ENCODE data around the gene APOL3. TPM values are rescaled to one million over a fixed set of nuclear protein-coding genes. Genes with fewer than 3 reads are reported as not detected.
"Not testable (repeated sequence)": the region's sequence is repeated elsewhere in the genome, so short reads cannot be mapped to it uniquely, and the experiment has no call there.

APOL3 gene
- total RNA-seq, 1 experiment from 2014 or later = not detected

DNA sequence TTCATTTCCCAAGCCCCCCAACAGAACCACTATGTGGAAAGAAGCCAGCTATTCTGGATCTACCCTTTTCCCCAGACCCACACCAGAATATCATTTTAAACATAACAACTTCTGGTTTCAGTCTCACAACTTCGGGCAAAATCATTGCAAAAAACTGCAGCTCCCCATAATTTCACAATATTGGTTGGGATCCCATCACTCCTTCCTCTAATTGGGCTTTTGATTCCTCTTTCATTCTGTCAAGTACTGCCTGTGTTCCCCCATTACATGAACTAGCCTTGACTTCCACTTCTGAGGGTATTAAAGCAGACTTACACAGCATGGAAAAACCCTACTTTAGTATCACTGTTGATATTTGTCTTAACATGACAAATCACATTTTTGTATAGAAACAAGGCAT lies 4.1 kb upstream of the APOL3 start:
- Histone ChIP-seq H3K4me1 (ENCODE audit: insufficient read depth, low read length, poor library complexity, severe bottlenecking) (no peaks in the 10 kb centered on the region), H3K27me3 (replicated peaks; ENCODE audit: insufficient read depth, low read depth, low read length, poor library complexity) (no peaks in the 10 kb centered on the region), H3K36me3 (ENCODE audit: insufficient read depth, low read length, poor library complexity, severe bottlenecking) (no peaks in the 10 kb centered on the region), H3K9me3 (ENCODE audit: low read depth, low read length, poor library complexity, severe bottlenecking) (no peaks in the 10 kb centered on the region), H3K4me3 (ENCODE audit: low read depth, low read length, poor library complexity, severe bottlenecking) (no peak overlapping the region), H3K27ac (ENCODE audit: low read depth, low read length, poor library complexity, severe bottlenecking) (no peak overlapping the region)
- no TSS peak for BruUV-seq (replicated peaks)
- CTCF ChIA-PET = no interaction called here
- intact Hi-C loops (cut with micrococcal nuclease; ENCODE audit: unreplicated experiment) = no loop called here
- no peak for TF ChIP-seq EZH2 (IDR thresholded peaks at IDR 0.05; ENCODE audit: borderline replicate concordance, low read depth, low read length, poor library complexity, severe bottlenecking)
- TF ChIP-seq, protein P1, sequence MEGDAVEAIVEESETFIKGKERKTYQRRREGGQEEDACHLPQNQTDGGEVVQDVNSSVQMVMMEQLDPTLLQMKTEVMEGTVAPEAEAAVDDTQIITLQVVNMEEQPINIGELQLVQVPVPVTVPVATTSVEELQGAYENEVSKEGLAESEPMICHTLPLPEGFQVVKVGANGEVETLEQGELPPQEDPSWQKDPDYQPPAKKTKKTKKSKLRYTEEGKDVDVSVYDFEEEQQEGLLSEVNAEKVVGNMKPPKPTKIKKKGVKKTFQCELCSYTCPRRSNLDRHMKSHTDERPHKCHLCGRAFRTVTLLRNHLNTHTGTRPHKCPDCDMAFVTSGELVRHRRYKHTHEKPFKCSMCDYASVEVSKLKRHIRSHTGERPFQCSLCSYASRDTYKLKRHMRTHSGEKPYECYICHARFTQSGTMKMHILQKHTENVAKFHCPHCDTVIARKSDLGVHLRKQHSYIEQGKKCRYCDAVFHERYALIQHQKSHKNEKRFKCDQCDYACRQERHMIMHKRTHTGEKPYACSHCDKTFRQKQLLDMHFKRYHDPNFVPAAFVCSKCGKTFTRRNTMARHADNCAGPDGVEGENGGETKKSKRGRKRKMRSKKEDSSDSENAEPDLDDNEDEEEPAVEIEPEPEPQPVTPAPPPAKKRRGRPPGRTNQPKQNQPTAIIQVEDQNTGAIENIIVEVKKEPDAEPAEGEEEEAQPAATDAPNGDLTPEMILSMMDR (conservative IDR thresholded peaks at IDR 0.05; ENCODE audit: low read depth, low read length) = no peak
- POLR2A ChIA-PET (ENCODE audit: low non-redundant PET) = no interaction called here
- DNase-seq (ENCODE audit: low spot score) = no peak

DNA sequence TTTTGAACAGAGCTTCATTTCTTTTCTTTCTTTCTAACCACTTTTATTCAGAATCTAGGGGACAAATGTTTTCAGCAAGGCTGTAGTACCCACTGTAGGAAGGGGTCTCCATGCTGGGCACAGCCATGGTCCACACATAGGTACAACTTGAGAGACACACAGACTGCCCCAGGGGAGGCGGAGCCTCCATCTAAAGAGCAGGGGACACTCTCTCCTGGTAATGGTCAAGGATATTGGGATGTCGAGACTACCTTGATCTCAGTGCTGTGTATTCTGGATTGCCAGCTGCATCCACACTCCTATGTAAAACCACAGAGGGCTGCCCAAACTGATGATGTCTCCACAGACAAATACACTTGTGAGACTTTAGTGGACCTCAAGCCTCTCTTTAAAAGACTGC lies 2.9 kb upstream of the APOL3 start:
- POLR2A ChIA-PET (ENCODE audit: low non-redundant PET) = no interaction called here

DNA sequence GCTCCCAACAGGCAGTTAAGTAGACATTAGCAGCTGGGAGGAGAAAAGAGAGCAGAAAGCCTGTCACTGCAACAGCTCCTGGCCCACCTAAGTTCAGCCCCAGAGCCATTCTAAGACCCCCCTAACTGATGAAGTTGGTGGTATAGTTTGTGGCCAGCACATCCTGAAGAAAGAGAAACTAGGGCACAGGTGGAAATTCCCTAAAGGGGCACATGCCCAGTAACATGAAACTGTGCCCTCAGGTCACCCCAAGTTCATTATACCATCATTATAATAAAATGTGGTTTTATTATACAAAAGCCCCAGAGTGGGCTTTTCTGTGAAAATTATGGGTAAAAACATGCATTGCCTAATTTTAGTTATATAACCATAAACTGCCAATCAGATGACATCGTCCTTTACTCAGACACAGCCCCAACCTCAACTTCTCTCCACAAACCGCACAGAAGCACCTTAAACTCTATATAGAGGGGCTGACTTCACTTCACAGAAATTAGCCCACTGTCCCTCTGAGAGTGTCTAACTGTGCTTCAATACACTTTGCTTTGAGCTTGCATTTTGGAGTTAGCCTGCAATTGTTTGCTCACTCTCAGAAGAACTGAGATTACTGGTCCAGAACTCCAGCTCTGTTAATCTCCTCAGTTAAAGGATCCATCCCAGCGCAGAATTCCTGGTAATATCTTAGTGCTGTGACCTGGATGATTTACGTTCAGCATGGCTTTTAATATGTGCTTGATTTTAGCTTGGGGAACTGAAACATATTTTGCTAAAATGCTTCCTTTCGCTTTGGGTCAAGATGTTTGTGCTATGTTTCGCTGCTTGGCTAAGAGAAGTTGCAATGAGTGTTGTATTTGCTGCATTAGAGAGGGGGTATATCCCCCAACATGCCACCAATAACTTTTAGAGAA lies 1.8 kb upstream of the APOL3 start:
- Histone ChIP-seq H3K4me1 (ENCODE audit: insufficient read depth, low read length, poor library complexity, severe bottlenecking) (no peaks in the 10 kb centered on the region), H3K27ac (ENCODE audit: low read depth, low read length, poor library complexity, severe bottlenecking) (no peak overlapping the region), H3K9me3 (ENCODE audit: low read depth, low read length, poor library complexity, severe bottlenecking) (no peaks in the 10 kb centered on the region), H3K4me3 (ENCODE audit: low read depth, low read length, poor library complexity, severe bottlenecking) (no peak overlapping the region), H3K36me3 (ENCODE audit: insufficient read depth, low read length, poor library complexity, severe bottlenecking) (no peaks in the 10 kb centered on the region), H3K27me3 (replicated peaks; ENCODE audit: insufficient read depth, low read depth, low read length, poor library complexity) (no peaks in the 10 kb centered on the region)
- CTCF ChIA-PET = no interaction called here
- intact Hi-C loops (cut with micrococcal nuclease; ENCODE audit: unreplicated experiment) = no loop called here
- DNase-seq (ENCODE audit: low spot score) = no peak
- no peak for TF ChIP-seq EZH2 (IDR thresholded peaks at IDR 0.05; ENCODE audit: borderline replicate concordance, low read depth, low read length, poor library complexity, severe bottlenecking)
- TF ChIP-seq, protein P1 (conservative IDR thresholded peaks at IDR 0.05; ENCODE audit: low read depth, low read length) = no peak
- POLR2A ChIA-PET (ENCODE audit: low non-redundant PET) = no interaction called here
- no TSS peak for BruUV-seq (replicated peaks)

More for the DNA sequence above, 2.9 kb upstream of the APOL3 start:
- Histone ChIP-seq H3K27me3 (replicated peaks; ENCODE audit: insufficient read depth, low read depth, low read length, poor library complexity) (no peaks in the 10 kb centered on the region), H3K27ac (ENCODE audit: low read depth, low read length, poor library complexity, severe bottlenecking) (no peak overlapping the region), H3K4me1 (ENCODE audit: insufficient read depth, low read length, poor library complexity, severe bottlenecking) (no peaks in the 10 kb centered on the region), H3K4me3 (ENCODE audit: low read depth, low read length, poor library complexity, severe bottlenecking) (no peak overlapping the region), H3K36me3 (ENCODE audit: insufficient read depth, low read length, poor library complexity, severe bottlenecking) (no peaks in the 10 kb centered on the region), H3K9me3 (ENCODE audit: low read depth, low read length, poor library complexity, severe bottlenecking) (no peaks in the 10 kb centered on the region)
- CTCF ChIA-PET = no interaction called here
- no TSS peak for BruUV-seq (replicated peaks)
- DNase-seq (ENCODE audit: low spot score) = no peak
- intact Hi-C loops (cut with micrococcal nuclease; ENCODE audit: unreplicated experiment) = no loop called here
- no peak for TF ChIP-seq EZH2 (IDR thresholded peaks at IDR 0.05; ENCODE audit: borderline replicate concordance, low read depth, low read length, poor library complexity, severe bottlenecking)
- TF ChIP-seq, protein P1 (conservative IDR thresholded peaks at IDR 0.05; ENCODE audit: low read depth, low read length) = no peak

DNA sequence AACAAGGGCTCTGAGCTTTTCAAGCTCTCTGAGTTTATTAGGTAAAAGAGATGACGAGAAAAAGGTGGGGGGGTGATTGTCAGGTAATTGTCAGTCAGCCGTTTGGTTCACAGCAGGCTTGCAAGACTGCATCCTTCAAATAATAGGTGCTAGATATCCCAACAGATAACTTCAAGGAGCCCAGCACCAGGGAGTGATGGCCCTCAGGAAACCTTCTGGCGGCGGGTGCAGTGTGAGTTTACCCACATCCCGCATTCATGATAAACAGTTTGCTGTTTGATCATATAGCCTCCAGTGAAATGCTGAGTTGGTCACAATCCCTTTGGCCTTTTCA lies 1.2 kb upstream of the APOL3 start:
- H3K27me3 ChIP-seq (replicated peaks; ENCODE audit: insufficient read depth, low read depth, low read length, poor library complexity); POLR2A ChIA-PET (ENCODE audit: low non-redundant PET); H3K9me3 ChIP-seq (ENCODE audit: low read depth, low read length, poor library complexity, severe bottlenecking); H3K36me3 ChIP-seq (ENCODE audit: insufficient read depth, low read length, poor library complexity, severe bottlenecking); H3K4me1 ChIP-seq (ENCODE audit: insufficient read depth, low read length, poor library complexity, severe bottlenecking); H3K4me3 ChIP-seq (ENCODE audit: low read depth, low read length, poor library complexity, severe bottlenecking); DNase-seq (ENCODE audit: low spot score); BruUV-seq (replicated peaks); H3K27ac ChIP-seq (ENCODE audit: low read depth, low read length, poor library complexity, severe bottlenecking); CTCF ChIA-PET; intact Hi-C loops (cut with micrococcal nuclease; ENCODE audit: unreplicated experiment): not testable (repeated sequence)
